SK-N-MC (cell line): ENCODE results near the gene MRPL42.

Source experiments
- EZH2 ChIP-seq: fragments of 200-600 bp; sonication (generic); IDR thresholded peaks from one replicate; pipeline ENCODE4 v1.6.1; 2017; ENCODE audit warnings: antibody characterized with exemption
- FOXP2 ChIP-seq: optimal IDR thresholded peaks from 2 replicates; pipeline ENCODE3; 2011; ENCODE audit warnings: mild to moderate bottlenecking, moderate library complexity; ENCODE audit not compliant: insufficient read depth; ENCODE audit errors: extremely low read length, control extremely low read depth
- POLR2AphosphoS5 ChIP-seq: IDR thresholded peaks from 2 replicates; pipeline ENCODE4 v1.6.1; 2012; ENCODE audit warnings: mild to moderate bottlenecking, low read depth, low read length, borderline replicate concordance

DNA sequence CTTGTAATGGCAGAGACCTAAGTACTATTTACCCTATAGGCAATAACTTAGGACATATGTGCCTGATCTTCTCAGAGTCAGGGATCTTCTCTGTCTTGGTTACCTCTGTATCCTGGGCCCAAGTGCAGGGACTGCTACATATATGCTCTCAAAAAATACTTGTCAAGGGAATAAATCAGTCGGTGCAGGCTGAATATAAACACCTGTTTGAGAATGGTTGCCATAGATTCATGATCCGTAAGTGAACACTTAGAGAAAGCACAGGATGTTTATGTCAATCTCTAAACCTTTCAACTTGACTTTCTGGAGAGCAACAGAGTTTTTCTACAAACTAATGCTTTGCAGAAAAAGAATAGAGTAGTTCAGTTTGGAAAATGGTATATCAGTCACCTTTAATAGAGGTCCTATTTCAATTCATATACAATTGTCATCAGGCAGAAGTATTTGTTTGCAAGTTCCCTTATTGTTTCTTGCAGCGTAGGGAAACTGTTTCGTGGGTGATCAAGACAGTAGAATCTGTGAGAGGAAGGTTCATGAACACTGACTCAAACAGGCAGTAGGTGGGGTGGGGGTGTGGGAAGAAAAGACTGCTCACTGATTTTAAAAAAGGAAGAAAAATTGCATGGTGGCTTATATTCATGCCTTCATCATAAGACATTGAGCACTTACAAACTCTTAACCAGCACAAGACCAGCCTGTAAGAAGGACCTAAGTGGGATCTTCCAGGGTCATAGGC lies 19.6 kb upstream of the MRPL42 start:
- TF ChIP-seq POLR2AphosphoS5 (no peak), EZH2 (no peak), FOXP2 (no peak)
